NCI-H446 treated with DMSO at 0.1 percent for 48 hours (cell line): ENCODE data around the gene DOHH.

Source experiments
- DNase-seq: peaks from one replicate; lab custom pipeline; 2025; lab: John Stamatoyannopoulos, UW

DOHH gene

GRCh38 chr19:3477506-3477905 lies 23.0 kb downstream of the DOHH start:
- no peak for DNase-seq

- DNase-seq, result no peak
Measured at GRCh38 chr19:3476830-3477229, 23.6 kb downstream of the DOHH start.

GRCh38 chr19:3475449-3475848 lies 25.0 kb downstream of the DOHH start:
- DNase-seq, result no peak

GRCh38 chr19:3474614-3475013 lies 25.9 kb downstream of the DOHH start:
- no peak for DNase-seq

GRCh38 chr19:3474010-3474409 lies 26.5 kb downstream of the DOHH start:
- DNase-seq, result no peak

- DNase-seq, result no peak
Measured at GRCh38 chr19:3471954-3472655, 28.4 kb downstream of the DOHH start.

GRCh38 chr19:3470500-3471128 lies 29.9 kb downstream of the DOHH start:
- DNase-seq, result no peak

- DNase-seq, result no peak
Measured at GRCh38 chr19:3469638-3470499, 30.6 kb downstream of the DOHH start.

- no peak for DNase-seq
Measured at GRCh38 chr19:3468211-3468610, 32.3 kb downstream of the DOHH start.

- DNase-seq, result no peak
Measured at GRCh38 chr19:3467437-3468198, 32.9 kb downstream of the DOHH start.

- DNase-seq, result no peak
Measured at GRCh38 chr19:3466635-3467034, 33.8 kb downstream of the DOHH start.

GRCh38 chr19:3465552-3465951 lies 34.9 kb downstream of the DOHH start:
- no peak for DNase-seq

GRCh38 chr19:3464587-3465235 lies 35.8 kb downstream of the DOHH start:
- no peak for DNase-seq

- DNase-seq, result no peak
Measured at GRCh38 chr19:3463714-3464586, 36.5 kb downstream of the DOHH start.

- DNase-seq, result no peak
Measured at GRCh38 chr19:3462991-3463713, 37.3 kb downstream of the DOHH start.

- no peak for DNase-seq
Measured at GRCh38 chr19:3459965-3460582, 40.4 kb downstream of the DOHH start.

GRCh38 chr19:3459089-3459881 lies 41.2 kb downstream of the DOHH start:
- DNase-seq, result no peak

- no peak for DNase-seq
Measured at GRCh38 chr19:3458229-3459088, 42.0 kb downstream of the DOHH start.
